K562 (cell line): ENCODE measurements around the gene EPN2. TPM values are rescaled to one million over a fixed set of nuclear protein-coding genes. Genes with fewer than 3 reads are reported as not detected.

Experiments used
- HLTF ChIP-seq: fragments of 450-650 bp; IDR thresholded peaks from 2 replicates; pipeline ENCODE4 v1.6.1; 2016
- MGA ChIP-seq: fragments of 450-650 bp; IDR thresholded peaks from 2 replicates; pipeline ENCODE4 v1.6.1; 2016; ENCODE audit warnings: mild to moderate bottlenecking, moderate library complexity
- polyA plus RNA-seq, 8 experiments: library from polyadenylated mRNA; depleted of rRNA in 4 of 8; stranded (reverse) in 5 of 8; unstranded in 3 of 8; fragments of >200 nt; fragmentation: Nextera tagmentation in 2 of 8; fragmentation: Illumina TruSeq in 1 of 8; extraction: Ambion mirVana in 2 of 8; extraction: Trizol in 1 of 8; gene quantifications; 2 replicates each; pipeline versions ENCODE4 v1.2.1 to v1.2.3, GENCODE V29; 2011 to 2014; ENCODE audit warnings: inconsistent platforms in 1 of 8, missing spikeins in 1 of 8
- total RNA-seq, 7 experiments: library from RNA; depleted of rRNA in 6 of 7; stranded (reverse); fragments of >200 nt in 6 of 7; fragmentation: Illumina TruSeq in 2 of 7; extraction: Trizol in 2 of 7; gene quantifications; 2 replicates each; pipeline versions ENCODE4 v1.2.1 to v1.2.3, GENCODE V29; 2011 to 2021; ENCODE audit warnings: low replicate concordance in 1 of 7

EPN2 gene
- total and polyA plus RNA-seq, 9 of the 15 experiments (the other 6 are each of a cell fraction or from before 2014, with no cell fraction given): 1.0 to 12.9 (median 8.9) TPM

- TF ChIP-seq MGA (no peak), HLTF (no peak)
- TF ChIP-seq, all 486 proteins: peak for 0
Measured at GRCh38 chr17:19322129-19322505, 85.0 kb downstream of the EPN2 start (continued).
